HEK293 (cell line): ENCODE data around the gene C16orf82.
A peak's percentile ranks its signal among the peaks of the same experiment; 100 is the strongest.

Source experiments
- CTCF ChIA-PET: fragments of 350-600 bp; formaldehyde crosslinking; extraction: SDS; loops from one replicate; lab custom pipeline; 2021; ENCODE audit warnings: antibody characterized with exemption; lab: Yijun Ruan, JAX
- POLR2A ChIA-PET: fragments of 300-600 bp; formaldehyde crosslinking; extraction: SDS; loops from one replicate; lab custom pipeline; 2020; ENCODE audit warnings: antibody characterized with exemption, inconsistent platforms; lab: Yijun Ruan, JAX
- H3K27ac ChIP-seq: fragments of 200-500 bp; sonication (Bioruptor generic); 2 replicates; pipeline ENCODE4 v1.5.1; 2014; ENCODE audit warnings: low read depth, low read length, control low read depth, inconsistent platforms; ENCODE audit errors: extremely low read depth
- H3K36me3 ChIP-seq, 2 experiments: fragments of 200-500 bp in 1 of 2; sonication (Bioruptor generic) in 1 of 2; 1 replicate in 1 of 2; 2 replicates in 1 of 2; pipeline ENCODE4 v1.5.1; 2014 to 2017; ENCODE audit warnings: inconsistent platforms in 2 of 2, low read length in 2 of 2; ENCODE audit not compliant: control insufficient read depth in 2 of 2, insufficient read depth in 1 of 2
- H3K4me1 ChIP-seq: fragments of 200-500 bp; sonication (Bioruptor generic); 2 replicates; pipeline ENCODE4 v1.5.1; 2014; ENCODE audit warnings: mild to moderate bottlenecking, low read length, inconsistent platforms; ENCODE audit not compliant: control insufficient read depth, insufficient read depth
- H3K4me3 ChIP-seq: 2 replicates; pipeline ENCODE4 v1.5.1; 2011; ENCODE audit warnings: low read depth, mild to moderate bottlenecking, control low read depth, low read length, moderate library complexity
- H3K9me3 ChIP-seq: fragments of 200-500 bp; sonication (Bioruptor generic); 2 replicates; pipeline ENCODE4 v1.5.1; 2014; ENCODE audit warnings: low read depth, low read length, inconsistent platforms; ENCODE audit not compliant: control insufficient read depth, insufficient read depth
- GLIS2 ChIP-seq: fragments of 450-650 bp; formaldehyde crosslinking; IDR thresholded peaks from 2 replicates; pipeline ENCODE4 v1.5.1; 2016; ENCODE audit warnings: missing biosample characterization, missing genetic modification characterization
- KLF1 ChIP-seq: fragments of 450-650 bp; formaldehyde crosslinking; IDR thresholded peaks from 2 replicates; pipeline ENCODE4 v1.5.1; 2016; ENCODE audit warnings: missing biosample characterization, missing genetic modification characterization
- PRDM1 ChIP-seq: fragments of 450-650 bp; formaldehyde crosslinking; IDR thresholded peaks from 2 replicates; pipeline ENCODE4; 2016; ENCODE audit warnings: missing biosample characterization, missing genetic modification characterization
- SP7 ChIP-seq: fragments of 450-650 bp; formaldehyde crosslinking; IDR thresholded peaks from 2 replicates; pipeline ENCODE4 v1.5.1; 2016; ENCODE audit warnings: missing biosample characterization, missing genetic modification characterization
- ZBTB7A ChIP-seq: fragments of 450-650 bp; formaldehyde crosslinking; IDR thresholded peaks from 2 replicates; pipeline ENCODE4 v1.5.1; 2016; ENCODE audit warnings: low read depth, missing biosample characterization, missing genetic modification characterization
- ZFHX2 ChIP-seq: fragments of 450-650 bp; formaldehyde crosslinking; conservative IDR thresholded peaks from 2 replicates; pipeline ENCODE4 v1.5.1; 2016; ENCODE audit warnings: missing biosample characterization, missing genetic modification characterization
- ZFP41 ChIP-seq: fragments of 450-650 bp; formaldehyde crosslinking; IDR thresholded peaks from 2 replicates; pipeline ENCODE4 v1.5.1; 2016; ENCODE audit warnings: missing biosample characterization, missing genetic modification characterization, borderline replicate concordance
- ZNF114 ChIP-seq: fragments of 450-650 bp; formaldehyde crosslinking; IDR thresholded peaks from 2 replicates; pipeline ENCODE4 v1.5.0; 2017; ENCODE audit warnings: missing biosample characterization, missing genetic modification characterization
- ZNF23 ChIP-seq: fragments of 450-650 bp; formaldehyde crosslinking; IDR thresholded peaks from 2 replicates; pipeline ENCODE4 v1.5.1; 2016; ENCODE audit warnings: missing biosample characterization, missing genetic modification characterization, borderline replicate concordance
- ZNF335 ChIP-seq: fragments of 450-650 bp; formaldehyde crosslinking; conservative IDR thresholded peaks from 2 replicates; pipeline ENCODE4 v1.5.1; 2016; ENCODE audit warnings: missing biosample characterization, missing genetic modification characterization
- ZNF341 ChIP-seq: fragments of 450-650 bp; formaldehyde crosslinking; IDR thresholded peaks from 2 replicates; pipeline ENCODE4; 2016; ENCODE audit warnings: low read depth, missing biosample characterization, missing genetic modification characterization
- ZNF366 ChIP-seq: fragments of 450-650 bp; formaldehyde crosslinking; conservative IDR thresholded peaks from 2 replicates; pipeline ENCODE4 v1.5.1; 2016; ENCODE audit warnings: missing biosample characterization, missing genetic modification characterization
- ZNF48 ChIP-seq: fragments of 450-650 bp; formaldehyde crosslinking; IDR thresholded peaks from 2 replicates; pipeline ENCODE4 v1.5.1; 2016; ENCODE audit warnings: missing biosample characterization, missing genetic modification characterization
- ZNF514 ChIP-seq: fragments of 450-650 bp; formaldehyde crosslinking; IDR thresholded peaks from 2 replicates; pipeline ENCODE4 v1.5.1; 2016; ENCODE audit warnings: missing biosample characterization, missing genetic modification characterization
- ZNF654 ChIP-seq: fragments of 450-650 bp; formaldehyde crosslinking; IDR thresholded peaks from 2 replicates; pipeline ENCODE4 v1.5.1; 2016; ENCODE audit warnings: low read depth, missing biosample characterization, missing genetic modification characterization
- ZNF664 ChIP-seq: fragments of 450-650 bp; formaldehyde crosslinking; IDR thresholded peaks from 2 replicates; pipeline ENCODE4 v1.5.1; 2016; ENCODE audit warnings: missing biosample characterization, missing genetic modification characterization
- ZNF701 ChIP-seq: fragments of 450-650 bp; formaldehyde crosslinking; IDR thresholded peaks from 2 replicates; pipeline ENCODE4 v1.5.1; 2016; ENCODE audit warnings: missing biosample characterization, missing genetic modification characterization
- ZNF747 ChIP-seq: fragments of 450-650 bp; formaldehyde crosslinking; IDR thresholded peaks from 2 replicates; pipeline ENCODE4 v1.5.1; 2016; ENCODE audit warnings: missing biosample characterization, missing genetic modification characterization
- ZNF776 ChIP-seq: fragments of 450-650 bp; formaldehyde crosslinking; IDR thresholded peaks from 2 replicates; pipeline ENCODE4 v1.5.0; 2017; ENCODE audit warnings: missing biosample characterization, missing genetic modification characterization, borderline replicate concordance
- TF ChIP-seq, protein P1 (sequence below): fragments of 450-650 bp; formaldehyde crosslinking; IDR thresholded peaks from 2 replicates; pipeline ENCODE4 v1.5.1; 2016; ENCODE audit warnings: missing biosample characterization, missing genetic modification characterization
- TF ChIP-seq, protein P2 (sequence below): fragments of 450-650 bp; formaldehyde crosslinking; optimal IDR thresholded peaks from 2 replicates; pipeline ENCODE3; 2016; ENCODE audit warnings: missing biosample characterization, mild to moderate bottlenecking, missing genetic modification characterization
- TF ChIP-seq, protein P3 (sequence below): fragments of 450-650 bp; formaldehyde crosslinking; IDR thresholded peaks from 2 replicates; pipeline ENCODE4 v1.5.1; 2016; ENCODE audit warnings: missing biosample characterization, missing genetic modification characterization

Gene C16orf82

DNA sequence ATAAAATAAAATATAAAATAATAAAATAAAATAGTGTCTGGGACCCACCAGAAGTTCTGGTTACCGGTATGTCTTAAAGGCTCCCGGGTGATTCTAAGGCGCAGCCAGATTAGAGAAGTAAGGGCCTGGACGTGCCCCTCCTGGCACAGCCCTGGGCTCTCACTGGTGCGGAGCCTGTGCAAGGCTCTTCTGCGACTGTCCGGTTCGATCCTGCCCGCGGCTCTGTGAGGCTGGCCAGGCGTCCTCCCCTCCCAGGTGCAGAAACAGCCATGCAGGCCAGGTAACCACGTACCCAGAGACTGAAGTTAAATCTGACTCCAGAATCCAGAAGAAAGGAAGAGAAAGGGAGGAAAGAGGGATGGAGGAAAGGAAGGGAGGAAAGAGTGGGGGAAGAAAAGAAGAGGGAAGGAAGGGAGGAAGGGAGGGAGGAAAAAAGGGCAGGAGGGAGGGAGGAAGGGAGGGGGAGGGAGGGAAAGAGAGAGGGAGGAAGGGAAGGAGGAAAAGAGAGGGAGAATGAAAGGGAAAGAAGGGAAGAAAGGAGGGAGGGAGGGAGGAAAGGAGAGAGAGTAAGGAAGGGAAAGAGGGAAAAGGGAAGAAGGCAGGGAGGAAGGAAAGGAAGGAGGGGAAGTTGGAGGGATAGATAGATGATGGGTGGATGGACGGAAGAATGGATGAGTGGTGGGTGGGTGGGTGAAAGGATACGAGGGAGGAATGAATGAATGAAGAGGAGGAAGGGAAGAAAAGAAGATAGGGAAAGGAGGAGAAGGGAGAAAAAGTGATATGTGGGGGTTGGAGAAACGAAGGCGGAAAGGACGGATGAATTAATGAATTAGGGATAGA is 42.3 kb downstream of the C16orf82 start:
- ChIA-PET POLR2A (no interaction called here), CTCF (interaction anchor here (0.5 to 1.3 kb wide), 10 partner anchors 12 to 1831 kb away, joined by 3 to 6 read pairs (median 3); no protein-coding TSS in a partner anchor)
- Histone ChIP-seq H3K4me1 (no peaks in the 10 kb centered on the region), H3K4me3 (no peak overlapping the region), H3K27ac (no peak overlapping the region), H3K9me3 (no peaks in the 10 kb centered on the region), H3K36me3 (no peaks in the 10 kb centered on the region)
- no peak for TF ChIP-seq ZBTB7A (tag by site-specific recombination)
- TF ChIP-seq, protein P1, sequence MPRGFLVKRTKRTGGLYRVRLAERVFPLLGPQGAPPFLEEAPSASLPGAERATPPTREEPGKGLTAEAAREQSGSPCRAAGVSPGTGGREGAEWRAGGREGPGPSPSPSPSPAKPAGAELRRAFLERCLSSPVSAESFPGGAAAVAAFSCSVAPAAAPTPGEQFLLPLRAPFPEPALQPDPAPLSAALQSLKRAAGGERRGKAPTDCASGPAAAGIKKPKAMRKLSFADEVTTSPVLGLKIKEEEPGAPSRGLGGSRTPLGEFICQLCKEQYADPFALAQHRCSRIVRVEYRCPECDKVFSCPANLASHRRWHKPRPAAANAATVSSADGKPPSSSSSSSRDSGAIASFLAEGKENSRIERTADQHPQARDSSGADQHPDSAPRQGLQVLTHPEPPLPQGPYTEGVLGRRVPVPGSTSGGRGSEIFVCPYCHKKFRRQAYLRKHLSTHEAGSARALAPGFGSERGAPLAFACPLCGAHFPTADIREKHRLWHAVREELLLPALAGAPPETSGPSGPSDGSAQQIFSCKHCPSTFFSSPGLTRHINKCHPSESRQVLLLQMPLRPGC, result no peak
- peak; percentile 97 for TF ChIP-seq PRDM1 (tag by site-specific recombination)
- peak; percentile 33; the same call in 1 of the 2 replicates for TF ChIP-seq ZNF776
- TF ChIP-seq ZNF366 (tag by site-specific recombination), result peak; percentile 88
- peak; percentile 30; the same call in 1 of the 2 replicates for TF ChIP-seq ZNF701 (tag by site-specific recombination)
- no peak for TF ChIP-seq ZFP41 (tag by site-specific recombination)
- TF ChIP-seq GLIS2 (tag by site-specific recombination), result no peak
- TF ChIP-seq ZNF114, result no peak

DNA sequence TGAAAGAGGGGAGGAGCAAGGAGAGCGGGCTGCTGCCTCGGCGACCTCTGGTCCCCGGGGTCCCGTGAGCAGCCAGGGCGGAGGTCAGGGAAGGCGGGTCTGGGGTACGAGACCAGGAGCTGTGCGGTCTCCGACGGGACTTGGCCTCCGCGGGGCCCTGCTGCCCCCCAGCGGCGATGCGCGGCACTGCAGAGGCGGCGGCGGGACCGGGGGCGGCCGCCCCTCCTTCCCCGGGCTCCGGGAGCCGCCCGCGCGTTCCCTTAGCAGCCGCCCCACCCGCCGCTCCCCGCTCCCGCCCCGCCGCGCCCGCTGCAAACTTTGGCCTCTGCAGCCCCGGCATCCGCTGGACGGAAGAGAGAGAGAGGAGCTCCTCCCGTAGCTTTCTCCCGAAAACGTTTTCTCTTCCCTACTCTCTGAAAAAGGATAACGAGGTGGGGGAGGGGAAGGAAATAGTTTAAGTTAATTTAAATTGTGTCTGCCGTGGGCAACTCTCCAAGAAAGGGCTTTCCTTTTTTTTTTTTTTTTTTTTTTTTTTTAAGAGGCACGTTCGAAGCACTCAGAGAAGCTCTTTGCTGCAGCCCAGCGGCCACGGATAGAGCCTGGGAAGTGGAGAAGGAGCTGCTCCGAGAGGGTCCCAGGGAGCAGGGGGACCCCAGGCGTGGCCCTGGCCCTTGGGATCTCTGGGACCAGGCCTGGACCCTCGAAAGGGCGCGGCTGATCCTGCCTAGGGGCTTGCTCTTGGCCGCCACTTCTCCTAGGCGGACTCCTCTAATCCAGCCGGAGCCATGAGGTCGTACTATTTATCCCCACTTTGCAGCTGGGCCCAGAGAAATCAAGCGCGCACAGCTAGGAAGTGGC is 43.2 kb downstream of the C16orf82 start:
- Histone ChIP-seq H3K9me3 (no peaks in the 10 kb centered on the region), H3K36me3 (no peaks in the 10 kb centered on the region), H3K4me1 (no peaks in the 10 kb centered on the region), H3K4me3 (peak overlapping the region; percentile 29)
- TF ChIP-seq ZNF23 (tag by site-specific recombination), result no peak
- TF ChIP-seq ZNF514 (tag by site-specific recombination), result no peak
- TF ChIP-seq ZNF664, result 0 out of 2 replicates have a peak, but pooled peaks have one; percentile 26
- TF ChIP-seq, protein P2, sequence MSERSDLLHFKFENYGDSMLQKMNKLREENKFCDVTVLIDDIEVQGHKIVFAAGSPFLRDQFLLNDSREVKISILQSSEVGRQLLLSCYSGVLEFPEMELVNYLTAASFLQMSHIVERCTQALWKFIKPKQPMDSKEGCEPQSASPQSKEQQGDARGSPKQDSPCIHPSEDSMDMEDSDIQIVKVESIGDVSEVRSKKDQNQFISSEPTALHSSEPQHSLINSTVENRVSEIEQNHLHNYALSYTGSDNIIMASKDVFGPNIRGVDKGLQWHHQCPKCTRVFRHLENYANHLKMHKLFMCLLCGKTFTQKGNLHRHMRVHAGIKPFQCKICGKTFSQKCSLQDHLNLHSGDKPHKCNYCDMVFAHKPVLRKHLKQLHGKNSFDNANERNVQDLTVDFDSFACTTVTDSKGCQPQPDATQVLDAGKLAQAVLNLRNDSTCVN (tag by site-specific recombination), result peak; percentile 32
- TF ChIP-seq ZNF747 (tag by site-specific recombination), result no peak
- TF ChIP-seq ZNF654, result peak; percentile 21
- TF ChIP-seq ZNF341, result peak; percentile 72
- TF ChIP-seq ZFHX2, result peak; percentile 21; the same call in 1 of the 2 replicates
- TF ChIP-seq KLF1 (tag by site-specific recombination), result 0 out of 2 replicates have a peak, but pooled peaks have one; percentile 23
- no peak for TF ChIP-seq ZNF48 (tag by site-specific recombination)
- TF ChIP-seq, protein P3, sequence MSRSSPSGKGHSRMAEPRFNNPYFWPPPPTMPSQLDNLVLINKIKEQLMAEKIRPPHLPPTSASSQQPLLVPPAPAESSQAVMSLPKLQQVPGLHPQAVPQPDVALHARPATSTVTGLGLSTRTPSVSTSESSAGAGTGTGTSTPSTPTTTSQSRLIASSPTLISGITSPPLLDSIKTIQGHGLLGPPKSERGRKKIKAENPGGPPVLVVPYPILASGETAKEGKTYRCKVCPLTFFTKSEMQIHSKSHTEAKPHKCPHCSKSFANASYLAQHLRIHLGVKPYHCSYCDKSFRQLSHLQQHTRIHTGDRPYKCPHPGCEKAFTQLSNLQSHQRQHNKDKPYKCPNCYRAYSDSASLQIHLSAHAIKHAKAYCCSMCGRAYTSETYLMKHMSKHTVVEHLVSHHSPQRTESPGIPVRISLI, result peak; percentile 68; the same call in 1 of the 2 replicates
- TF ChIP-seq SP7 (tag by site-specific recombination), result no peak
- peak; percentile 75 for TF ChIP-seq ZNF335 (tag by site-specific recombination)
- TF ChIP-seq, all 188 proteins: peak for 8
- CTCF ChIA-PET, result interaction anchor here (0.5 to 1.6 kb wide), 27 partner anchors 8 to 1832 kb away, joined by 3 to 6 read pairs (median 3); no protein-coding TSS in a partner anchor
- POLR2A ChIA-PET, result interaction anchor here (0.5 to 0.7 kb wide), 4 partner anchors 11 to 1835 kb away, joined by 3 to 7 read pairs (median 5); no protein-coding TSS in a partner anchor
- H3K27ac ChIP-seq, result no peak overlapping the region
